Mesenteric fat pad (tissue), 1 donor: ENCODE data around the gene PRPF6. TPM values are rescaled to one million over a fixed set of nuclear protein-coding genes. Genes with fewer than 3 reads are reported as not detected.
"Not testable (repeated sequence)": the region's sequence is repeated elsewhere in the genome, so short reads cannot be mapped to it uniquely, and the experiment has no call there.

Source experiments
- DNase-seq: peaks from one replicate; pipeline ENCODE4 v3.0.0-alpha.2; 2020; ENCODE audit warnings: low spot score
- total RNA-seq: library from RNA; stranded (reverse); fragmentation: NEBNext Ultra II Directional; extraction: Animal tissue kit (Norgen Biotek cat#: 25700); gene quantifications from one replicate; pipeline ENCODE4 v1.2.1, GENCODE V29; 2021
- donor health status: DM: yes; HTN: yes; CAD: no.

Gene PRPF6
- total RNA-seq, 1 donor from 2014 or later, result 46.3 TPM

- no peak for DNase-seq
Measured at GRCh38 chr20:64011366-64011779, 30.4 kb downstream of the PRPF6 start.

DNA sequence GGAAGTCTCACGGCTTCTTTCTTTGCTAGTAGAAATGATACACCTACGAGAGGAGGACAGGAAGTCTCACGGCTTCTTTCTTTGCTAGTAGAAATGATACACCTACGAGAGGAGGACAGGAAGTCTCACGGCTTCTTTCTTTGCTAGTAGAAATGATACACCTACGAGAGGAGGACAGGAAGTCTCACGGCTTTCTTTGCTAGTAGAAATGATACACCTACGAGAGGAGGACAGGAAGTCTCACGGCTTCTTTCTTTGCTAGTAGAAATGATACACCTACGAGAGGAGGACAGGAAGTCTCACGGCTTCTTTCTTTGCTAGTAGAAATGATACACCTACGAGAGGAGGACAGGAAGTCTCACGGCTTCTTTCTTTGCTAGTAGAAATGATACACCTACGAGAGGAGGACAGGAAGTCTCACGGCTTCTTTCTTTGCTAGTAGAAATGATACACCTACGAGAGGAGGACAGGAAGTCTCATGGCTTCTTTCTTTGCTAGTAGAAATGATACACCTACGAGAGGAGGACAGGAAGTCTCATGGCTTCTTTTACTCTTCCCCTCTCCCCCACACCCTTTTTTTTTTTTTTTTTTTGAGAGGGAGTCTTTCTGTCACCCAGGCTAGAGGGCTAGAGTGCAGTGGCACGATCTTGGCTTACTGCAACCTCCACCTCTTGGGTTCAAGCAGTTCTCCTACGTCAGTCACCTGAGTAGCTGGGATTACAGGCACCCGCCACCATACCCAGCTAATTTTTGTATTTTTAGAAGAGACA is 31.6 kb downstream of the PRPF6 start:
- DNase-seq, result not testable (repeated sequence)

GRCh38 chr20:64015635-64016034 is 34.7 kb downstream of the PRPF6 start:
- DNase-seq, result no peak

DNA sequence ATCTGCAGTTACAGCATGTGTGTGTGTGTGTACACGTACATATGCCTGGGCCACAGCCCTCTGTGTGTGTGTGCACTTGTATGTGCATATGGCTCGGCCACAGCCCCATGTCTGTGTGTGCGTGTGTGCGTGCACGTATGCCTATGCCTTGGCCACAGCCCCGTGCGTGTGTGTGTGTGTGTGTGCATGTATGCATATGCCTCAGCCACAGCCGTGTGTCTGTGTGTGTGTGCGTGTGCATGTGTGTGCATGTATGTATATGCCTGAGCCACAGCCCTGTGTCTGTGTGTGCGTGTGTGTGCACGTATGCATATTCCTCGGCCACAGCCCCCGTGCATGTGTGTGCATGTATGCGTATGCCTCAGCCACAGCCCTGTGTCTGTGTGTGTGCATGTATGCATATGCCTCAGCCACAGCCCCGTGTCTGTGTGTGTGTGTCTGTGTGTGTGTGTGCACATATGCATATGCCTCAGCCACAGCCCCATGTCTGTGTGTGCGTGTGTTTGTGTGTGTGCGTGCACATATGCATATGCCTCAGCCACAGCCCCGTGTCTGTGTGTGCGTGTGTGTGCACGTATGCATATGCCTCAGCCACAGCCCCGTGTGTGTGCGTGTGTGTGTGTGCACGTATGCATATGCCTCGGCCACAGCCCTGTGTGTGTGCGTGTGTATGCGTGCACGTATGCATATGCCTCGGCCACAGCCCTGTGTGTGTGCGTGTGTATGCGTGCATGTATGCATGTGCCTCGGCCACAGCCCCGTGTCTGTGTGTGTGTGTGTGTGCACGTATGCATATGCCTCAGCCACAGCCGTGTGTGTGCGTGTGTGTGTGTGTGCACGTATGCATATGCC is 40.4 kb downstream of the PRPF6 start:
- DNase-seq, result no peak

GRCh38 chr20:64022671-64023360 is 41.9 kb downstream of the PRPF6 start:
- DNase-seq, result no peak

DNA sequence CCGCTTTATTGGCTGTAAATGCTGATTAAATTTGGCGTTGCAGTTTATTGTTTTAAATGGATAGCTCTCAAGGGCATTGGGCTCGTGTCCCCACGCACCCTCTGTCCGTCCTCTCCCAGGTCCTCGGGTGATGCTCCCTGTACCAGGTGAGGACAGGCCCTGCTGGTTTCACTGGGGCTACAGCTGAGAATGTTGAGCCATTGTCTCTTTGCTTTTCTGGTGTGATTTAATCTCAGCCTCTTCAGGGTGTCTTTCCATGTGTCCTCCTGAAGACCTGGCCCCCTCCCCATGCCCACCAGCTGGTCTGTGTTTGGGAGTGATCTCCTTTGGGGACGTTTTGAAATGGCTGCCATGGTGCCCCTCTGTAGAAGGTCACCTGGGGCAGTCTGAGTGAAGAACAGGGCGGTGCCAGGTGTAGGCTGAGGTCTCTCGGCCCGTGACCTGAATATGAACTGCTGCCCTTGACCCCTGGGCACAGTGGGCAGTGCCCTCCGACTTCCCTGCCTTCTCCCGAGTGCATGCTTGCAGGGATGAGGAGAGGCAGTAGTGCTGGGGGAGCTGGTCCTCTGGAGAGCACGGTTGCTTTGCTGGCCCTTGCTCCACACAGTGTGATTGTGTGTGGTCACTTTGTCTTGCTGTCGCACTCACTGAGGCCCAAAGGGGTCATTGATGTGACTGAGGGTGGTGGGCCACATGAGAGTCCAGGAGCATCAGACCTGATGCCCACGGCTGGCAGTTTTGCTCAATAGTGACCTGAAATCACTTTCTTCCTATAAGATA is 42.6 kb downstream of the PRPF6 start:
- DNase-seq, result no peak

DNA sequence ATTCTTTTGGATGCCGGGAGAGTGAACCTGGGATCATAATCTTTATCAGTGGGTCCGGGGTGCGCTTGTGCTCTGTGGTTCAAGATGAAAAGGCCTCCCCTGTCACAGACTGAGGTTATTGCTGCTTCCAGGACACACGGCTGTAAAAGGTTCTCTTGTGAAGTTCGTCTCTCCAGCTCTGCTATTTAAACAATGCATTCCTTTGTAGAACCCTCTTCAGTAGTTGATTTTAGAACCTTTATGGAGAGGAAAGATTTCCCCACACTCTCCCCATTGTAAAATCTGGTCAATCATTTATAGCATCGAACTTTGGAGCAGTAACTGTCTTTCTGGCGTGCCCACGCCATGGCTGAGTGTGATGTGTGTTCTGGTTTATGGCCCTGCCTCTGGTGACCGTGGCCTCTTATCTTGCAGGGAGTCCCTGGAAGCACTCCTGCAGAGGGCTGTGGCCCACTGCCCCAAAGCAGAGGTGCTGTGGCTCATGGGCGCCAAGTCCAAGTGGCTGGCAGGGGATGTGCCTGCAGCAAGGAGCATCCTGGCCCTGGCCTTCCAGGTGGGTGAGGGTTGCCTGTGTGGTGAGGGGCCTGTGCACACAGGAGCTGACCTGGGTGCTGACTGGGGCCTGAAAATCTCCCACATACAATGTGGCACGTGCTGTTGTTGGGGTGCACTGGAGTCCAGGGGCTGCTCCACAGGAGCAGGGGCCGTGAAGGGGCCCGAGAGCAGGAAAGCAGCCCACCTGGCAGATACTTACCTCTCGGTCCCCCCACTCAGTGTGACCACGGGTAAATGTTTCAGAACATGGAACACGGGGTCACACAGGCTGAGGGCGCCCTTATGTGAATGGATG is 43.4 kb downstream of the PRPF6 start:
- DNase-seq, result no peak

DNA sequence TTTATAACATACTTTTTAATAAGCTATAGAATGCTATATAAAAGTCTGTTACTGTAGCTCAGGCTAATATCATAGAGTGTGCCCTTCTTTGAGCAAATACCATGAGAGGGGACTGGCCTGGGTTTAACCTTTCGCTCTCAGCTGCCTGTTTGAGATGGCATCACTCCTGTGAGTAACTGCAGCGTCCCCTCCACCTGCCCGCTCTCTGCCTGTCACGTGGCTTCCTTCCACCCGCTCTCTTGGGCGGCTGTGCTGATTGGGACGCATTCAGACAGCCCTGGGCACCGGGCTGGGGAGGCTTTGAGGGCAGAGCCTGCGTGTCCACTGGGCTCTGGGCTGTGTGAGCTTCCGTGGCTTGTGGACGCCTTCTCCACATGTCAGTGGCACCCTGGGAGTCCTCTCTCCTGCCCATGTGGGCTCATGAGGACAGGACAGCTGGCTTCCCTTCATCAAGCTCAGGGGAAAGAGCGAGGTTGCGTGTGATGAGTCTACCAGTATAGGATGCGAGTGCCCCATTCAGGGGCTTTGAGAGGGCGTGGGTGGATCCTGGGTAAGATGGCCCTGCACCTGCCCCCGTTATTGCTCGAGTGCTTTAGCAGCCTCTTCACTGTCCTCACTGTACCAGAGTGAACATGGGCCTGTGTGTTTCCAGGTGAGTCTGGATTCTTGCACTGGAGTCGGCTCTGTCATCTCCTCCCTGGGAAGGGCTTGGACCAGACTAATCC is 44.3 kb downstream of the PRPF6 start:
- DNase-seq, result no peak

- DNase-seq, result no peak
Measured at GRCh38 chr20:64025826-64026412, 45.0 kb downstream of the PRPF6 start.

DNA sequence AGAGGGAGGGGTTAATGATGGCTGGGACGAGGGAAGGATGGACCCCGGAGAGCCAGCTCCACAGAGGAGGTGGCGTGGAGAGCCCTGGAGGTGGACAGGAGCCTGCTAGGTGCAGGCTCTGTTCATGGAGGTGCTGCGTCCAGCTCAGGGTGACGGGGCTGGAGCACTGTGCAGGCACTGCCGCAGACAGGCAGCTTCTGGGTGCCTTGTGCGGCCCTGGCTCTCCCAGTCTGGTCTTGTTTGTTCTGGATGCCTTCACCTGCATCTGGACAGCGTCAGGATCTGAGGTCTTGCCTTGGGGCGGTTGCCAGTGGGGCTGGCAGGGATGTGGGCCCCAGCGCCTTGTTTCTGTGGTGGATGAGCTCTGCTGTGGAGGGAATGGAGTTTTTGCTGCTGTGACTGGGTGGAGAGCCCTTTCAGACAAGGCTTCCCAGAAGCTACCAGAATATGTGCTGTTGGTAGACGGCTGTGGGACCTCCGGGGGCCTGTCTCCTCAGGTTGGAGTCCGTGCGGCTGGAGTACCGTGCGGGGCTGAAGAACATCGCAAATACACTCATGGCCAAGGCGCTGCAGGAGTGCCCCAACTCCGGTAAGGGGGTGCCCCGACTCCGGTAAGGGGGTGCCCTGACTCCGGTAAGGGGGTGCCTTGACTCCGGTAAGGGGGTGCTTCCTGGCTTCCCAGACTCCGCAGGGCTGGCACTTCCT is 47.2 kb downstream of the PRPF6 start:
- no peak for DNase-seq

- no peak for DNase-seq
Measured at GRCh38 chr20:64029293-64030117, 48.6 kb downstream of the PRPF6 start.

DNA sequence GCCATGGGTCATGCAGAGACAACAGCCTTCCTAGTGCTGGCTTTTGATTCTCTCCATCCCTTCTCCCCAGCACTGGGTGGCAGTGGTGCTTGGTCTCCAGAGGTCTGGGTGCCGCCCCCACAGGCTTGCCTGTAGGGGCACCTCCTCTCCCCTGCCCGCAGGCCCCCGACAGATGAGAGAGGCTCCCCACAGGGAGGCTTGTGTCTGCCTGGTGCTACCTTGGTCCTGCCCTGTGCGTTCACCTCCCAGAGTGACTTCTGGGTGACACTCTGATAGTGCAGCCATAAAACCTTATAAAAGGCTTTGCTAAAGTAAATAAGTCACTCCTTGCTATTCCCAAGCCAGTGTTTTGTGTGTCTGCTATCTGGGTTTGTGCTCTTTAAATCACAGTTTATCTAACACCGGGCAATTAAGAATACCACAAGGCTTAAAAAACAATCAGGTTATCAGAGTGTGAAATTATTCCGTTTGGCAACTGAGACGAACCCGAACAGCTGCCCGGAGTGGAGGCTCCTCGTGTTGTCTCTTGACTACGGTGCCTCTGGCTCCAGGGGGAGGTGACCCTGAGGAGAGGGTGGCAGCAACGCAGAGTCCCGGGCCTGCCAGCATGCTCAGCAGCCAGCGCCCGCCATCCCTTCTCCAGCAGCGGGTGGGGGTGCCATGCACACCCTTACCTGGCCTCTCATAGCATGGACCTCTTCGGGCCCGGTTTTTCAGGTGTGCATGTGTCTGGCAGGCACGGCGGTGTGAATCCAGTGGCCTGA is 49.6 kb downstream of the PRPF6 start:
- no peak for DNase-seq

DNA sequence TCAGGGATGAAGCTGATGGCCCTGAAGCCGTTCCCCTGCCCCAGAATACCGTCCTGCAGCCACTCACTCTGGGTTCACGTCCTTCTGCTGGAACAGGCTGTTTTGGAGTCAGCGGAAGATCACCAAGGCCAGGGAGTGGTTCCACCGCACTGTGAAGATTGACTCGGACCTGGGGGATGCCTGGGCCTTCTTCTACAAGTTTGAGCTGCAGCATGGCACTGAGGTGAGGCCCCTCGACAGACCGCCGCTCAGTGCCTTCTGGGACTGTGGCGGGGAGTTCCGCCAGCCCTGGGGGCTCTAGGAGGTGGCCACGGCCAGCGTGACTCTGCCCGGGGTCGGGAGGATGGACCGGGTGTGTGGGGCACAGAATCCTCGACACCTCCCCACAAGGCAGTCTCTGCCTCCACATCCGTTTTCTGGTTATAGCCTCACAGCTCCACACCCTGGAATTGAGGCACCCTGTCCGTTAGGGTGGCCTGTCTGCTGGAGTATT is 50.9 kb downstream of the PRPF6 start:
- DNase-seq, result no peak

GRCh38 chr20:64032706-64033624 is 52.0 kb downstream of the PRPF6 start:
- DNase-seq, result no peak

DNA sequence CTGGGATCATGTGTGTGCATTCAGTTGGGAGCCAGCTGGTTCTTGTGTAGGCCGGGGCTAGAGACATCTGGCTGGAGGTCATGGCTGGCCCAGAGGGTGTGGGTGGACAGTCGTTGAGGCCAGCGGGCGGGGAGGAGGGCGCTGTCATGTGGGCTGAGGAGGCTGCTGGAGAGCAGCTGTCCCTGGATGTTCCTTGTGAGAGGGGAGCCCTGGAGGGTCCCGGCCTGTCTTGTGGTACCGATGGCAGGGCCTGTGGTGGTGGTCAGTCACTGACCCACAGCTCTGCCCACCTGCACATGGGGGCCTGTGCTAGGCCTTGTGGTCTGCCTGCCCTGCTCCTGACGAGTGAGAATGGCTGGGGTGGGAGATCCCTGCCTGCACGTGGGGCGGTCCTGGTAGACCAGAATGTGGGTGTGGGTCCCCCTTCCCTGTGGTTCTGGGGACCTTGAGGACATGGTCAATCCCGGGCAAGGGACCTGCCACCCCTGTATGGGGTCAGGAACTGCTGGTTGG is 53.1 kb downstream of the PRPF6 start:
- no peak for DNase-seq
